Measurements from ENCODE around the gene MLXIP. TPM values are rescaled to one million over a fixed set of nuclear protein-coding genes. Genes with fewer than 3 reads are reported as not detected.

The MLXIP gene
- total RNA-seq, 1 experiment from 2014 or later = 23.2 TPM

GRCh38 chr12:122081083-122081696 is 2.6 kb downstream of the MLXIP start:
- no peaks in the 10 kb centered on the region for H3K9me3 ChIP-seq (replicated peaks)
- H3K36me3 ChIP-seq = peaks cover 17% of the 10 kb centered on the region
- DNase-seq = no peak
- H3K27ac ChIP-seq = peak overlapping the region; percentile 89
- H3K27me3 ChIP-seq = no peaks in the 10 kb centered on the region
- H3K4me3 ChIP-seq = peak overlapping the region; percentile 68
- H3K4me1 ChIP-seq = peaks cover 21% of the 10 kb centered on the region

DNA sequence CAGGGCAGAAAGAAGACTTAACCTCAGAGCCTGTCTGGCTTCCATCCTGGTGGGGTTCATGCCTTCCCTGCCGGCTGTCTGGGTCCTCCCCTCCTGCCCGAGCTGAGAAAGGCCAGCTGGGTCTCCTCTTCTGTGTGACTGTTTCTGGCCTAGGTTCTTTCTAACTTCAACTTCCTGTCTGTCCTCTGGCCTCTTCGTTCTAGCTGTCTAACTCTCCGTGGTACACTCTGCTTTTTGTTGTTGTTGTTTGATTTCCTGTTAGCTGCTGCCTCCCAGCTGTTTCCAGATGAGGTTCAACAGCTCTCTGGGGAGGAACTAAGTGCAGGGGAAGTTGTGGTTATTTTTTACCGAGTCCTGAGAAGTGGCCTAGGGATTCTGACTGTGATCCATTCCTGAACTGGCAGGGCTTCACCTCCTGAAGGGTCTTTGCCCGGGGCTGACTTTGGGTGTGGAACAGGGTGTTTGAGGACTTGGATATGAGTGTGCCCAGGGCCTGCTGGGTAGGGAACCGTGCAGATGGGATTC is 3.2 kb downstream of the MLXIP start:
- H3K27me3 ChIP-seq = no peaks in the 10 kb centered on the region
- peak overlapping the region; percentile 89 for H3K27ac ChIP-seq
- H3K9me3 ChIP-seq (replicated peaks) = no peaks in the 10 kb centered on the region
- peaks cover 21% of the 10 kb centered on the region for H3K36me3 ChIP-seq
- no peak overlapping the region for H3K4me3 ChIP-seq
- peak; percentile 27 to 51 for DNase-seq
- peaks cover 21% of the 10 kb centered on the region for H3K4me1 ChIP-seq

DNA sequence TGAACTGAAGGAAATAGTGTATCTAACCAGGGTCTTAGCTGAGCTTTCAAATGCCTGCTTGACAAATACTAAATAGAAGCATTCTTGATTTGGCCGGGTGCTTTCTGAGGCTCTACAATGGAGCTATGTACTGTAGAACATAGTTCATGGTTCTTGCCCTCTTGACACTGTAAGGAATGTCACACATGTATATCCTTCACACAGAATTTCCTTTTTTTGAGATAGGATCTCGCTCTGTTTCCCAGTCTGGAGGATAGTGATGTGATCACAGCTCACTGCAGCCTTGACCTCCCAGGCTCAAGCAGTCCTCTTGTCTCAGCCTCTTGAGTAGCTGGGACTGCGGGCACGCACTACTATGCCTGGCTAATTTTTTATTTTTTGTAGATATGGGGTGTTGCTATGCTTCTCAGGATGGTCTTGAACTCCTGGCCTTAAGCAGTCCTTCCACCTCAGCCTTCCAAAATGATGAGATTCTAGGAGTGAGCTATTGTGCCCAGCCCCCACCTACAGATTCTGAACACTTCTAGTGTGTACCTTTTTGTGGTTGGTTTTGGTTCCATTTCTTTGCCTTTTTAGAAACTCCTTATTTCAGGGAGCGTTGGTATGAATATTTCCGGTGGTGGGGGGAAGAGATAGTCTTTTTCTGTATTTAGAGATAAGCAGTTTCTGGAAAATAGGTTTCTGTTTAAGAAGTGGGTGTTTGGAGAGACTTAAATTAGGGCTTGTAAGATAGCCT is 4.2 kb downstream of the MLXIP start:
- H3K4me3 ChIP-seq = no peak overlapping the region
- H3K4me1 ChIP-seq = peaks cover 18% of the 10 kb centered on the region
- no peaks in the 10 kb centered on the region for H3K9me3 ChIP-seq (replicated peaks)
- peaks cover 21% of the 10 kb centered on the region for H3K36me3 ChIP-seq
- no peak for DNase-seq
- no peak overlapping the region for H3K27ac ChIP-seq
- no peaks in the 10 kb centered on the region for H3K27me3 ChIP-seq

DNA sequence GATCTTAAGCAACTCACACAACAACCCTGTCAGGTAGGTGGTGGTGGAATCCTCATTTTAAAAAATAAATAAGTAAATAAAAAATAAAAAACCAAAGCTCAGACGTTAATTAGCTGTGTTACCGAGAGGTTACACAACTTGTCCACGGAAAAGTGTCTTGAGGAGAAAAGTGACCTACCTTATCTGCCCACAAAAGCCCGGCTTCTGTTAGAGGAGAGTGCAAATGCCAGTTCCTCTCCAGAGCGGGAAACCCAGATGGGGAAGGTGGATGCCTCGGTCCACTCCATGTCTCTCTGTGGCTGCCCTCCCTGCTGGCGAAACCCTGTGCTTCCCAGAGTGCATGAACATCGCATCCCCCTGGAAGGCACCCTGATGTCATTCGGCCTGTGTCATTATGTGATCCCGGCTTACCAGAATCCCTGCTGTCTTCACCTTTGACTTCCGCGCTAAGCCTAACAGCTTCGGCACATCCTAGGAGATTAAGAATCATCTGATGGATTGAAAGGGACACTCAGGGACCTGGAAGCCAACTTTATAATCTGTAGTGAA is 6.4 kb downstream of the MLXIP start:
- Histone ChIP-seq H3K4me3 (no peak overlapping the region), H3K27me3 (no peaks in the 10 kb centered on the region), H3K9me3 (replicated peaks) (no peaks in the 10 kb centered on the region), H3K4me1 (peaks cover 16% of the 10 kb centered on the region), H3K27ac (no peak overlapping the region), H3K36me3 (peaks cover 28% of the 10 kb centered on the region)
- no peak for DNase-seq

GRCh38 chr12:122085591-122085990 is 7.0 kb downstream of the MLXIP start:
- H3K27ac ChIP-seq = no peak overlapping the region
- DNase-seq = no peak
- peaks cover 28% of the 10 kb centered on the region for H3K36me3 ChIP-seq

GRCh38 chr12:122086116-122086515 is 7.6 kb downstream of the MLXIP start:
- Histone ChIP-seq H3K4me3 (no peak overlapping the region), H3K9me3 (replicated peaks) (no peaks in the 10 kb centered on the region), H3K36me3 (peaks cover 28% of the 10 kb centered on the region), H3K4me1 (peaks cover 13% of the 10 kb centered on the region), H3K27me3 (no peaks in the 10 kb centered on the region), H3K27ac (no peak overlapping the region)
- no peak for DNase-seq

More at GRCh38 chr12:122085591-122085990, 7.0 kb downstream of the MLXIP start:
- H3K9me3 ChIP-seq (replicated peaks) = no peaks in the 10 kb centered on the region
- peaks cover 16% of the 10 kb centered on the region for H3K4me1 ChIP-seq
- no peak overlapping the region for H3K4me3 ChIP-seq
- no peaks in the 10 kb centered on the region for H3K27me3 ChIP-seq

- H3K4me3 ChIP-seq = no peak overlapping the region
- no peak overlapping the region for H3K27ac ChIP-seq
- no peak for DNase-seq
These were observed 8.2 kb downstream of the MLXIP start for GRCh38 chr12:122086641-122087285.

DNA sequence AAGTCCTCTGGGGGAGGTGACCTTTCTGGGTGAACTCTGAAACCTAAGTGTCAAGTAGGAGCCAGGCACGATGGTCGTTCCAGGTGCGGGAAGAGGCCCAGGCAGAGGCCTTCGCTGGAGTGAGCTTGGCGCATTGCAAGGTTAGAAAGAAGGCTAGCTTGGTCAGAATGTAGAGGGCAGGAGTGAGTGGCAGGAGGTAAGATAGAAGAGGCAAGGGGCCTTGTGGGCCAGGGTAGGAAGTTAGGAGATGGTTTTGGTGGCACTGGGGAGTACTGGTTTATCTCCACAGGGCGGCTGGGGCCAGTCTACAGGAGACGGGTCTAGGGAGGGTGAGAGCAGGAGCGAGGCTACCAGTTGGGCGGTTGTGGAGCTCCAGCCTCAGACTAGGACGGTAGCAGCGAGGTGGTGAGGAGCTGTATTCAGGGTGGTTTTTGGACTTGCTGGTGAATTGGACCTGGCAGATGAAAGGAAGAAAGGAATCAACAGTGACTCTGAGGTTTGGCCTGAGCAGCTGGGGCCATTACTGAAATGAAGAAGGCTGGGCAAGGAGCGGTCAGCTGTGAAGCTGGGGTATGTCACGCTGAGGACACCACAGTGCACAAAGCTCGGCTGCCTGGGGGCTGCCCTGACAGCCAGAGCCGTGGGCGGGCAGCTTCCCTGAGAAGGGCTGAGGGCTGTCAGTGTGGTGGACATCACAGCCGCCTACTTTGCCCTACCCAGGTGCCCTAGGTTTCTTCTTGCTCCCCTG is 9.0 kb downstream of the MLXIP start:
- Histone ChIP-seq H3K27me3 (no peaks in the 10 kb centered on the region), H3K27ac (no peak overlapping the region), H3K9me3 (replicated peaks) (no peaks in the 10 kb centered on the region), H3K36me3 (peaks cover 28% of the 10 kb centered on the region), H3K4me3 (no peak overlapping the region), H3K4me1 (no peaks in the 10 kb centered on the region)
- DNase-seq = no peak

More at GRCh38 chr12:122086641-122087285, 8.2 kb downstream of the MLXIP start:
- H3K27me3 ChIP-seq = no peaks in the 10 kb centered on the region
- H3K36me3 ChIP-seq = peaks cover 28% of the 10 kb centered on the region
- H3K4me1 ChIP-seq = peaks cover 6% of the 10 kb centered on the region
- H3K9me3 ChIP-seq (replicated peaks) = no peaks in the 10 kb centered on the region

DNA sequence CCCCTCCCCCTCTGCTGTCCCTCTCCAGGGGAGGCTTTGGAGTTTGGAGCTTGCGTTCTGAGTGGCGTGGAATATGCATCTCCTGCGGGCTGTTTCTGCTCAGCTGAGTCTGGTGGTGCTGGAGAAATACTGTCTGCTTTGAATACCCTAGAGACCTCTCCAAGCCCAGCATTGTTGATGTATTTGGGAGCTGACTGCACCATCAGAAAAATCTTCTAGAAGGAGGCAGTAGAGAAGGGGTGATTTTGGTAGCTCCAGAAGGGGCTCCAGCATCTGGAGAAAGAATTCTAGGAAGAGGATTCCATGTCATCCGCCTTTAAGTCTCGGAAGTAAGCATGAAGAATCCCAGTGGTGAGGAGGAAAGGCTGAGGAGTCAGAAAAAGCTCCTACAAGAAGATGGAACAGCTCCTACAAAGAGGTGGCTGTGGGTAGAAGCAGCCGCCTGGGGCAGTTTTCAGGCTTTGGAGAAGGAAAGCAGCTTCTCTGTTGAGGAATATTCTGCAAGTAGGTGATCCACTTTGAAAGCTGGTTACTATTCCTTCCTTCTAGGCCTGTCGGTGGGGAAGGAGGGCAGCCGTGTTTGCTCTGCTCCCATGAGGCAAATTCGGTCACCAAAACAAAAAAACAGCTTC is 9.7 kb downstream of the MLXIP start:
- Histone ChIP-seq H3K36me3 (peaks cover 28% of the 10 kb centered on the region), H3K4me3 (no peak overlapping the region), H3K27me3 (no peaks in the 10 kb centered on the region), H3K9me3 (replicated peaks) (no peaks in the 10 kb centered on the region), H3K27ac (no peak overlapping the region), H3K4me1 (no peaks in the 10 kb centered on the region)
- DNase-seq = no peak

- peaks cover 22% of the 10 kb centered on the region for H3K36me3 ChIP-seq
- no peak overlapping the region for H3K4me3 ChIP-seq
- H3K9me3 ChIP-seq (replicated peaks) = no peaks in the 10 kb centered on the region
- H3K4me1 ChIP-seq = no peaks in the 10 kb centered on the region
- no peak overlapping the region for H3K27ac ChIP-seq
- no peak for DNase-seq
- H3K27me3 ChIP-seq = no peaks in the 10 kb centered on the region
These were observed 10.5 kb downstream of the MLXIP start for GRCh38 chr12:122089077-122089476.

DNA sequence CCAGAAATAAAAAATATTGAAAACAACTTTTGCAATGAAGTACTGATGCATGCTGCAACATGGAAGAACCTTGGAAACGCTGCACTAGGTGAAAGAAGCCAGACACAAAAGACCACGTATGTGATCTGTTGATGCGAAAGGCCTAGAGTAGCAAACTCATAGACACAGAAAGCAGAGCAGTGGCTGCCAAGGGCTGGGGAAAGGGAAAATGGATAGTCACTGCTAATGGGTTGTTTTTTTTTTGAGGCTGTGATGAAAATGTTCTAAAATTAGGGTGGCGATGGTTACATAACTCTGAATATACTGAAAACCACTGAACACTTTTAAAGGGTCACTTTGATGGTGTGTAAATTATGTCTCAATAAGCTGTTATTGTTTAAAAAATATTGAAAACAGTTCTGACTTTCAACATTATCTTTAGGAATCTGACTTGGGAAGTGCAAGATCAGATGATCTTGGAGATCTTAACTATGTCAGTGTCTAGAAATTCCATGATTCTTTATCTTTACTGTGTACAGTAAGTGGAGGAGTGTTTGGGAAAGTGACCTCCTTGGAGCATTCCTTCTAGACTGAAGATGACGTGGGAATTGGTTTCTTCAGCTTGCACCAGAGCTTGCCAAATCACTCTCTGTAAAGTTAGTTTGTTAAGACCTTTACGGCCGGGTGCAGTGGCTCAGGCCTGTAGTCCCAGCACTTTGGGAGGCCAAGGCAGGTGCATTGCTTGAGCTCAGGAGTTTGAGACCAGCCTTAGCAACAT is 12.4 kb downstream of the MLXIP start:
- Histone ChIP-seq H3K4me1 (peaks cover 2% of the 10 kb centered on the region; the same call in 1 of the 2 replicates), H3K27ac (no peak overlapping the region), H3K4me3 (no peak overlapping the region), H3K27me3 (no peaks in the 10 kb centered on the region), H3K9me3 (replicated peaks) (no peaks in the 10 kb centered on the region), H3K36me3 (peaks cover 12% of the 10 kb centered on the region)
- no peak for DNase-seq

DNA sequence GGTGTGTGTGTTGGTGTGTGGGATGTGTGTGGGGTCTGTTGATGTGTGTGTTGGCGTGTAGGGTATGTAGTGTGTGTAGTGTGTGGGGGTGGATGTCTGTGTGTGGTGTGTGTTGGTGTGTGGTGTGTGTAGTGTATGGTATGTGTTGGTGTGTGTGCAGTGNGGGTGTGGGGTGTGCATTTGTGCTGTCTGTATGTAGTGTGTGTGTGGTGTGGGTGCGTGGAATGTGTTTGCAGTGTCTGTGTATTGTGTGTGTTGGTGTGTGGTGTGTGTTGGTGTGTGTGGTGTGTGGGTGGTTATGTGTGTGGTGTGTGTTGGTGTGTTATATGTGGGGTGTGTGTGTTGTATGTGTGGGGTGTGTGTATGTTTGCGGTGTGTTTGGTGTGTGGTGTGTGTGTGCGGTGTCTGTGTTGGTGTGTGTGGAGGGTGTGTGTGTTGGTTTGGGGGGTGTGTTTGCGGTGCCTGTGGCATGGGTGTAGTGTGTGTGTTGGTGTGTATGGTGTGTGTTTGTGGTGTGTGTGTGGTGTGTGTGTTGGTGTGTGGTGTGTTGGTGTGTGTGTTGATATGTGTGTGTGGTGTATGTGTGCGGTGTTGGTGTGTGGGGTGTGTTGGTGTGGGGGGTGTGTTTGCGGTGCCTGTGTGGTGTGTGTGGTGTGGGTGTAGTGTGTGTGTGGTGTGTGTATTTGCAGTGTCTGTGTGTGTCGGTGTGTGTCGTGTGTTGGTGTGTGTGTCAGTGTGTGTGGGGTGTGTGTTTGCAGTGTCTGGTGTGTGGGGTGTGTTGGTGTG is 14.7 kb downstream of the MLXIP start:
- no peak overlapping the region for H3K4me3 ChIP-seq
- no peak overlapping the region for H3K27ac ChIP-seq
- DNase-seq = no peak
- no peaks in the 10 kb centered on the region for H3K27me3 ChIP-seq
- H3K4me1 ChIP-seq = peaks cover 21% of the 10 kb centered on the region
- peaks cover 7% of the 10 kb centered on the region; the same call in 1 of the 2 replicates for H3K36me3 ChIP-seq
- no peaks in the 10 kb centered on the region for H3K9me3 ChIP-seq (replicated peaks)
